SK-N-SH treated with all-trans-retinoic acid at 6 μM for 48 hours (cell line): ENCODE results near the gene INPP5E.

Experiments
- ATAC-seq: fragments of 200-7000 bp; cut with Tn5 transposase; 3 replicates; pipeline ENCODE4 v1.9.1; 2020; ENCODE audit warnings: mild to moderate bottlenecking, moderate library complexity
- ARNTL ChIP-seq: fragments of 450-650 bp; formaldehyde crosslinking; IDR thresholded peaks from 2 replicates; pipeline ENCODE4 v1.5.0; 2020; ENCODE audit warnings: low read depth, mild to moderate bottlenecking, moderate library complexity, borderline replicate concordance
- BACH2 ChIP-seq: fragments of 250-450 bp; sonication (Bioruptor Pico); IDR thresholded peaks from 2 replicates; pipeline ENCODE4 v1.9.0; 2021; ENCODE audit warnings: mild to moderate bottlenecking, borderline replicate concordance
- CSDC2 ChIP-seq: fragments of 250-450 bp; sonication (Bioruptor Pico); IDR thresholded peaks from 2 replicates; pipeline ENCODE4 v1.5.0; 2020; ENCODE audit warnings: mild to moderate bottlenecking, moderate library complexity
- ESRRG ChIP-seq: fragments of 250-450 bp; sonication (Bioruptor Pico); IDR thresholded peaks from 2 replicates; pipeline ENCODE4 v1.6.1; 2021; ENCODE audit warnings: mild to moderate bottlenecking
- OSR1 ChIP-seq: fragments of 250-450 bp; sonication (Bioruptor Pico); IDR thresholded peaks from 2 replicates; pipeline ENCODE4 v1.8.0; 2022; ENCODE audit warnings: moderate library complexity, mild to moderate bottlenecking, inconsistent platforms
- PPARA ChIP-seq: fragments of 250-450 bp; sonication (Bioruptor Pico); IDR thresholded peaks from 2 replicates; pipeline ENCODE4 v1.5.0; 2020; ENCODE audit warnings: mild to moderate bottlenecking, borderline replicate concordance
- RARB ChIP-seq: fragments of 250-450 bp; sonication (Bioruptor Pico); IDR thresholded peaks from 2 replicates; pipeline ENCODE4 v1.8.0; 2021; ENCODE audit warnings: mild to moderate bottlenecking, moderate library complexity
- SNAI2 ChIP-seq: fragments of 250-450 bp; sonication (Bioruptor Pico); IDR thresholded peaks from 2 replicates; pipeline ENCODE4 v1.5.0; 2020; ENCODE audit warnings: mild to moderate bottlenecking, moderate library complexity
- TCF4 ChIP-seq: fragments of 250-450 bp; sonication (Bioruptor Pico); IDR thresholded peaks from 2 replicates; pipeline ENCODE4 v1.8.0; 2021; ENCODE audit warnings: mild to moderate bottlenecking, moderate library complexity, borderline replicate concordance
- ZFP3 ChIP-seq: fragments of 250-450 bp; sonication (Bioruptor Pico); IDR thresholded peaks from 2 replicates; pipeline ENCODE4 v1.5.0; 2020; ENCODE audit warnings: mild to moderate bottlenecking, moderate library complexity
- ZFP30 ChIP-seq: fragments of 450-650 bp; formaldehyde crosslinking; IDR thresholded peaks from 2 replicates; pipeline ENCODE4 v1.5.0; 2022; ENCODE audit warnings: mild to moderate bottlenecking, moderate library complexity
- ZNF565 ChIP-seq: fragments of 450-650 bp; formaldehyde crosslinking; conservative IDR thresholded peaks from 2 replicates; pipeline ENCODE4 v1.5.0; 2020; ENCODE audit warnings: low read depth, mild to moderate bottlenecking, moderate library complexity
- ZNF70 ChIP-seq: fragments of 450-650 bp; formaldehyde crosslinking; IDR thresholded peaks from 2 replicates; pipeline ENCODE4 v1.5.0; 2020; ENCODE audit warnings: mild to moderate bottlenecking, moderate library complexity
- ZNF8 ChIP-seq: fragments of 450-650 bp; formaldehyde crosslinking; IDR thresholded peaks from 2 replicates; pipeline ENCODE4 v1.5.0; 2020; ENCODE audit warnings: mild to moderate bottlenecking, moderate library complexity
- TF ChIP-seq, protein P1 (sequence below): fragments of 250-450 bp; sonication (Bioruptor Pico); IDR thresholded peaks from 2 replicates; pipeline ENCODE4 v1.5.1; 2021; ENCODE audit warnings: mild to moderate bottlenecking, moderate library complexity
- TF ChIP-seq, protein P2 (sequence below): fragments of 250-450 bp; sonication (Bioruptor Pico); IDR thresholded peaks from 2 replicates; pipeline ENCODE4 v1.8.0; 2021; ENCODE audit warnings: low read depth, mild to moderate bottlenecking, moderate library complexity, borderline replicate concordance
- TF ChIP-seq, protein P3 (sequence below): fragments of 250-450 bp; sonication (Bioruptor Pico); IDR thresholded peaks from 2 replicates; pipeline ENCODE4 v1.5.0; 2020; ENCODE audit warnings: mild to moderate bottlenecking, moderate library complexity

INPP5E gene

DNA sequence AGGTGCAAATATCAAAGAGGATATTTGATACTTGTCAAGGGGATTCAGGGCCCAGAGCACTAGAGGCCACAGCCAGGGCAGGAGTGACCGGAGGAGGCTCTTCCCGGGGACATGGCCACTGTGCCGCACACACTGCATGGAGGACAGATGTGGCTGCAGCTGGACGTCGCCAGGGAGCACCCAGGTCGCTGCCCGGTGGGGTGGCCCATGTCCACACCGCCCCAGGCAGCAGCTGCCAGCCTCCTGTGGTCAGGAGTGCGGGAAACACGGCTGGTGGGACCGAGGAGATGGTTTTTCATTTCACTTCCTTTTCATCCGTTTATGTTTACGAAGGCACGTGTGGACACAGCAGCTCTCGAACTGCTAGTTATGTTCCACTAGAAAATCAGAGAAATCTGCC lies 28.1 kb upstream of the INPP5E start:
- TF ChIP-seq, protein P1, sequence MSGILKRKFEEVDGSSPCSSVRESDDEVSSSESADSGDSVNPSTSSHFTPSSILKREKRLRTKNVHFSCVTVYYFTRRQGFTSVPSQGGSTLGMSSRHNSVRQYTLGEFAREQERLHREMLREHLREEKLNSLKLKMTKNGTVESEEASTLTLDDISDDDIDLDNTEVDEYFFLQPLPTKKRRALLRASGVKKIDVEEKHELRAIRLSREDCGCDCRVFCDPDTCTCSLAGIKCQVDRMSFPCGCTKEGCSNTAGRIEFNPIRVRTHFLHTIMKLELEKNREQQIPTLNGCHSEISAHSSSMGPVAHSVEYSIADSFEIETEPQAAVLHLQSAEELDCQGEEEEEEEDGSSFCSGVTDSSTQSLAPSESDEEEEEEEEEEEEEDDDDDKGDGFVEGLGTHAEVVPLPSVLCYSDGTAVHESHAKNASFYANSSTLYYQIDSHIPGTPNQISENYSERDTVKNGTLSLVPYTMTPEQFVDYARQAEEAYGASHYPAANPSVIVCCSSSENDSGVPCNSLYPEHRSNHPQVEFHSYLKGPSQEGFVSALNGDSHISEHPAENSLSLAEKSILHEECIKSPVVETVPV (CRISPR knock-in tag) = no peak
- no peak for TF ChIP-seq ZFP30 (CRISPR knock-in tag)
- no peak for TF ChIP-seq ARNTL (CRISPR knock-in tag)
- no peak for TF ChIP-seq TCF4 (CRISPR knock-in tag)
- TF ChIP-seq, protein P2, sequence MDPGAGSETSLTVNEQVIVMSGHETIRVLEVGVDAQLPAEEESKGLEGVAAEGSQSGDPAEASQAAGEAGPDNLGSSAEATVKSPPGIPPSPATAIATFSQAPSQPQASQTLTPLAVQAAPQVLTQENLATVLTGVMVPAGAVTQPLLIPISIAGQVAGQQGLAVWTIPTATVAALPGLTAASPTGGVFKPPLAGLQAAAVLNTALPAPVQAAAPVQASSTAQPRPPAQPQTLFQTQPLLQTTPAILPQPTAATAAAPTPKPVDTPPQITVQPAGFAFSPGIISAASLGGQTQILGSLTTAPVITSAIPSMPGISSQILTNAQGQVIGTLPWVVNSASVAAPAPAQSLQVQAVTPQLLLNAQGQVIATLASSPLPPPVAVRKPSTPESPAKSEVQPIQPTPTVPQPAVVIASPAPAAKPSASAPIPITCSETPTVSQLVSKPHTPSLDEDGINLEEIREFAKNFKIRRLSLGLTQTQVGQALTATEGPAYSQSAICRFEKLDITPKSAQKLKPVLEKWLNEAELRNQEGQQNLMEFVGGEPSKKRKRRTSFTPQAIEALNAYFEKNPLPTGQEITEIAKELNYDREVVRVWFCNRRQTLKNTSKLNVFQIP (CRISPR knock-in tag) = no peak
- no peak for TF ChIP-seq RARB (CRISPR knock-in tag)
- TF ChIP-seq ESRRG = no peak
- no peak for ATAC-seq

DNA sequence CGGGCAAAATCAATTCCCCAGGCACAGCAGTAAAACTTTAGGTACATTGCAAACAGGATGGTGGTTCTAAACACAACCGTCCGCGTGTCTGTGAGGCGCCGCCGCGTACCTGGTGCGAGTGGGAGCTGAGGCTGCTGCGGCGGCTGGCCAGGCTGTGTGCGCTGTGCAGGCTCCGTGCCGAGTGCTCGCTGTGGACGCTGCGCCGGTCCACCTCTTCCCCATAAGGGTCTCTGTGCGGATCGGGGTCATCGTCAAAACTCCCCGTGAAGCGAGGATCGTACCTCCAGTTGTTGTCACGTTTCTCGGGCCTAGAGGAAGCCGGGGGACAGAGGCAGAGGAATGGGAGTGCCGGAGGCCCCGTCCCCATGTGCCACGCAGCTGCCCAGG lies 26.5 kb upstream of the INPP5E start:
- TF ChIP-seq SNAI2 (no peak), BACH2 (CRISPR knock-in tag) (no peak), PPARA (CRISPR knock-in tag) (no peak), ZFP3 (CRISPR knock-in tag) (no peak)
- ATAC-seq = no peak

DNA sequence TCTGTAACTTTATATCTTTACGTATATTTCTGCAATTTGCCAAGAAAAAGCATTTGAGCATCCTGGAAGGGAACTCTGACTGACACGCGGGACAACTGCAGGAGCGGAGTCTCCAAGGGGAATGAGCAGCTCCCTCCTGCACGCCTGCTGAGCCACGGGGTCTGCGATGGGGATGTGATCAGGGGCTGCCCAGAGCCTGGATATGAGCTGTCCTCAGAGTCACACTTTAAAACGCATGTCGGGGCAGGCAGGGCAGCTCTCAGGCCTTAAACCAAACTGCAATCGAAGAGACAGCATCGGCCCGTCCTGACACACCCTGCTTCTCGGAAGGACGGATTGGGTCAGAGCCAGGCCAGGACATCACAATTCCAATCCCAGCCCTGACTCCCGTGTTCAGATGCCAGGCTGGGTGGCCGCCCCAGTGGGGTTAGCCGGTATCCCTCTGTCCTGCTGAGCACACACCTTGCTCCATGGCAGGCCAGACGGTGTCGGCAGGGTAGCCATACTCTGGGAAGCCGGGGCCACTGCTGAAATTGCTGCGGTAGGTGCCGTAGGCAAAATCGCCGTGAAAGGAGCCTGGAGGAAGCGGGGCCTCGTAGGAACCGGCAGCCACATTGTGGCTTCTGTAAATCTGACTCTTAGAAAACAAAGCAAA lies 26.0 kb upstream of the INPP5E start:
- no peak for ATAC-seq
- no peak for TF ChIP-seq TCF4 (CRISPR knock-in tag)
- TF ChIP-seq, protein P3, sequence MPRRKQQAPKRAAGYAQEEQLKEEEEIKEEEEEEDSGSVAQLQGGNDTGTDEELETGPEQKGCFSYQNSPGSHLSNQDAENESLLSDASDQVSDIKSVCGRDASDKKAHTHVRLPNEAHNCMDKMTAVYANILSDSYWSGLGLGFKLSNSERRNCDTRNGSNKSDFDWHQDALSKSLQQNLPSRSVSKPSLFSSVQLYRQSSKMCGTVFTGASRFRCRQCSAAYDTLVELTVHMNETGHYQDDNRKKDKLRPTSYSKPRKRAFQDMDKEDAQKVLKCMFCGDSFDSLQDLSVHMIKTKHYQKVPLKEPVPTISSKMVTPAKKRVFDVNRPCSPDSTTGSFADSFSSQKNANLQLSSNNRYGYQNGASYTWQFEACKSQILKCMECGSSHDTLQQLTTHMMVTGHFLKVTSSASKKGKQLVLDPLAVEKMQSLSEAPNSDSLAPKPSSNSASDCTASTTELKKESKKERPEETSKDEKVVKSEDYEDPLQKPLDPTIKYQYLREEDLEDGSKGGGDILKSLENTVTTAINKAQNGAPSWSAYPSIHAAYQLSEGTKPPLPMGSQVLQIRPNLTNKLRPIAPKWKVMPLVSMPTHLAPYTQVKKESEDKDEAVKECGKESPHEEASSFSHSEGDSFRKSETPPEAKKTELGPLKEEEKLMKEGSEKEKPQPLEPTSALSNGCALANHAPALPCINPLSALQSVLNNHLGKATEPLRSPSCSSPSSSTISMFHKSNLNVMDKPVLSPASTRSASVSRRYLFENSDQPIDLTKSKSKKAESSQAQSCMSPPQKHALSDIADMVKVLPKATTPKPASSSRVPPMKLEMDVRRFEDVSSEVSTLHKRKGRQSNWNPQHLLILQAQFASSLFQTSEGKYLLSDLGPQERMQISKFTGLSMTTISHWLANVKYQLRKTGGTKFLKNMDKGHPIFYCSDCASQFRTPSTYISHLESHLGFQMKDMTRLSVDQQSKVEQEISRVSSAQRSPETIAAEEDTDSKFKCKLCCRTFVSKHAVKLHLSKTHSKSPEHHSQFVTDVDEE (CRISPR knock-in tag) = no peak
- TF ChIP-seq, protein P2 (CRISPR knock-in tag) = no peak
- no peak for TF ChIP-seq ZNF70 (CRISPR knock-in tag)
- no peak for TF ChIP-seq ZNF8 (CRISPR knock-in tag)
- TF ChIP-seq CSDC2 (CRISPR knock-in tag) = no peak
- no peak for TF ChIP-seq PPARA (CRISPR knock-in tag)
- no peak for TF ChIP-seq OSR1

DNA sequence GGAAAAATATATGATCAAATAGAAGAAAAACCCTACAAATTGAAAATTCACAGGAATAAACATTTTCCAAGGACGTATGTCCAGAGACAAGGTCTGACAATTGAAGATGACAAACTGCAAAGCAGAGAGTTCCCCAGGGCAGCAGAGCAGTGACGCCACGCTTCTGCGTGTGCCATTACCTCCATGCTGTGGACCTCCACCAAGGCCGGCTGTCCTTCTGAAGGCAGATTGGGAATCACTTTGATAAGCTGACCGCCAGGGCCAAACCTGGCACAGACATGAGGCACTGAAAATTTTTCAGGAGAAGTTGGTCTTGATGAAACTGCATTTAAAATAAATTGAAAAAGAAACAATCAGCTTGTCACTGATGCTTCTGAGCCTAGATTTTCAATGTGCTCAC lies 24.6 kb upstream of the INPP5E start:
- TF ChIP-seq ZFP3 (CRISPR knock-in tag) = no peak
- TF ChIP-seq ZNF565 (CRISPR knock-in tag) = no peak
- TF ChIP-seq ARNTL (CRISPR knock-in tag) = no peak
- TF ChIP-seq, protein P2 (CRISPR knock-in tag) = no peak
- TF ChIP-seq, protein P1 (CRISPR knock-in tag) = no peak
- TF ChIP-seq ESRRG = no peak
- TF ChIP-seq ZNF70 (CRISPR knock-in tag) = no peak
- no peak for TF ChIP-seq SNAI2
- TF ChIP-seq, all 23 proteins: peak for 0
- no peak for ATAC-seq
